ENCODE results near the gene FAM200B.

FAM200B gene

DNA sequence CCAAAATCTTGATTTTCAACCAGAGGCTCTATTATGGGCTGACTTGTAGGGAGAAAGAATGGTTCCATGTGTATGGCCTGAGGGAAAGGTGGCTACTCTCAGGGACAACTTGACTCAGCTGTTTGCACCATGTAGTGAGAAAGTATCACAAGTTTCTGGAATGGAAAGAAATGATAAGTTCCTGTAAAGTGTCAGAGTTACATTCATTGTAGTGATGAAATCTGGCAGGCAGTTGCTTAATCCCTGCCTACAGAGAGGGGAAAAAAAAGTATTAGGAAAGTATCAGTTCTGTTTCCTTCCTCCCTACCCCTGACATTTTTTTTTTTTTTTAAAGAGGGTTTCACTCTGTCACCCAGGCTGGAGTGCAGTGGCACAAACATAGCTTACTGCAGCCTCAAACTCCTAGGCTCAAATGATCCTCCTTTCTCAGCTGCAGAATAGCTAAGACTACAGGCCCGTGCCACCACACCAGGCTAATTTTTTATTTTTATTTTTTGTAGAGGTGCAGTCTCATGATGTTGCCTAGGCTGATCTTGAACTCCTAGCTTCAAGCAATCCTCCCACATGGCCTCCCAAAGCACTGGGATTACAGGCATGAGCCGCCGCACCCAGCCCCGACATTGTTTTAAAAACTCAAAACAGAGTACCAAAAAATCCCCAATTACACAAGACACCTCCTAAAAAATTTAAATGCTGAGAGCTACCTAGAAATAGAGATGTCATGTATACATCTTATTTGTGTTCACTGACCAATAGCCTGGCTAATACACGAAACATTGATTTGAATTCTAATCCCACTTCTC lies 21.7 kb upstream of the FAM200B start:
- Histone ChIP-seq H3K4me1 (ENCODE audit: insufficient read depth, low read length, poor library complexity, severe bottlenecking) (peaks cover 28% of the 10 kb centered on the region), H3K9me2 (replicated peaks; ENCODE audit: low read depth, low read length) (no peaks in the 10 kb centered on the region), H3F3A (ENCODE audit: low read depth) (no peaks in the 10 kb centered on the region), H3K9ac (ENCODE audit: low read depth, low read length, poor library complexity, severe bottlenecking) (peak overlapping the region; percentile 8), H3K4me3 (ENCODE audit: low read length, poor library complexity, severe bottlenecking) (no peak overlapping the region), H2AFZ (ENCODE audit: low read length) (no peak overlapping the region), H3K36me3 (ENCODE audit: insufficient read depth, low read length) (no peaks in the 10 kb centered on the region), H3K9me3 (ENCODE audit: insufficient read depth, low read depth, low read length) (no peaks in the 10 kb centered on the region), H3K79me2 (ENCODE audit: insufficient read depth, low read length) (peaks cover 12% of the 10 kb centered on the region; the same call in 1 of the 2 replicates), H4K20me1 (ENCODE audit: insufficient read depth, low read length, poor library complexity, severe bottlenecking) (no peaks in the 10 kb centered on the region), H3K27me3 (ENCODE audit: insufficient read depth, low read length, poor library complexity, severe bottlenecking) (no peaks in the 10 kb centered on the region), H3K4me2 (ENCODE audit: low read depth, low read length, poor library complexity, severe bottlenecking) (no peak overlapping the region)
- no peak for TF ChIP-seq EZH2phosphoT487 (IDR thresholded peaks at IDR 0.05; ENCODE audit: borderline replicate concordance)
- TF ChIP-seq, protein P1, sequence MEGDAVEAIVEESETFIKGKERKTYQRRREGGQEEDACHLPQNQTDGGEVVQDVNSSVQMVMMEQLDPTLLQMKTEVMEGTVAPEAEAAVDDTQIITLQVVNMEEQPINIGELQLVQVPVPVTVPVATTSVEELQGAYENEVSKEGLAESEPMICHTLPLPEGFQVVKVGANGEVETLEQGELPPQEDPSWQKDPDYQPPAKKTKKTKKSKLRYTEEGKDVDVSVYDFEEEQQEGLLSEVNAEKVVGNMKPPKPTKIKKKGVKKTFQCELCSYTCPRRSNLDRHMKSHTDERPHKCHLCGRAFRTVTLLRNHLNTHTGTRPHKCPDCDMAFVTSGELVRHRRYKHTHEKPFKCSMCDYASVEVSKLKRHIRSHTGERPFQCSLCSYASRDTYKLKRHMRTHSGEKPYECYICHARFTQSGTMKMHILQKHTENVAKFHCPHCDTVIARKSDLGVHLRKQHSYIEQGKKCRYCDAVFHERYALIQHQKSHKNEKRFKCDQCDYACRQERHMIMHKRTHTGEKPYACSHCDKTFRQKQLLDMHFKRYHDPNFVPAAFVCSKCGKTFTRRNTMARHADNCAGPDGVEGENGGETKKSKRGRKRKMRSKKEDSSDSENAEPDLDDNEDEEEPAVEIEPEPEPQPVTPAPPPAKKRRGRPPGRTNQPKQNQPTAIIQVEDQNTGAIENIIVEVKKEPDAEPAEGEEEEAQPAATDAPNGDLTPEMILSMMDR (conservative IDR thresholded peaks at IDR 0.05; ENCODE audit: low read length) = no peak

DNA sequence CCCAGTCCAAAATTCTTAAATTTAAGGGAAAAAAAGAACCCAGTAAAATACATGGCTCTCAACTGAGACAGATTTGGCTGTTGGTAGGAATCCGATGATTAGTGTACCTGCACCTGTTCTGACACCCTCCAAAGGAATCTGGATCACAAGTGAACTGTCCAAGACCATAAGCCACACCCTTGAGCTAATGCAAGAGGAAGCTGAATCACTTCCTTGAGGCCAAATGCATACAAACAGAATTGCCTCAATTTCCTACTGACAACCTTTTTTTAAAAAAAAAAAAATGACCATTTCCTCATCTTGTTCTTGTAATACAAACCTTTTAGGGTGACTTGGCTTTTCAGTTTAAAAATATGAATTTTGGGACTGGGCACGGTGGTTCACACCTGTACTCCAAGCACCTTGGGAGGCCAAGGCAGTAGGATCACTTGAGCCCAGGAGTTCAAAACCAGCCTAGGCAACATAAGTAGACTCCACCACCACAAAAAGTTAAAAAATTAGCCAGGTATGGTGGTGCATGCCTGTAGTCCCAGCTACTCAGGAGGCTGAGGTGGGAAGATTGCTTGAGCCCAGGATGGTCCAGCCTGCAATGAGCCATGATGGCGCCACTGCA lies 15.8 kb upstream of the FAM200B start:
- no peak overlapping the region for H2AFZ ChIP-seq (ENCODE audit: low read length)
- no peaks in the 10 kb centered on the region for H3K9me2 ChIP-seq (replicated peaks; ENCODE audit: low read depth, low read length)
- no peaks in the 10 kb centered on the region for H4K20me1 ChIP-seq (ENCODE audit: insufficient read depth, low read length, poor library complexity, severe bottlenecking)
- peak overlapping the region; percentile 22 for H3K9ac ChIP-seq (ENCODE audit: low read depth, low read length, poor library complexity, severe bottlenecking)
- H3F3A ChIP-seq (ENCODE audit: low read depth) = peaks cover 10% of the 10 kb centered on the region
- peak overlapping the region; percentile 44 for H3K4me3 ChIP-seq (ENCODE audit: low read length, poor library complexity, severe bottlenecking)
- H3K79me2 ChIP-seq (ENCODE audit: insufficient read depth, low read length) = no peaks in the 10 kb centered on the region
- H3K36me3 ChIP-seq (ENCODE audit: insufficient read depth, low read length) = no peaks in the 10 kb centered on the region
- H3K27me3 ChIP-seq (ENCODE audit: insufficient read depth, low read length, poor library complexity, severe bottlenecking) = no peaks in the 10 kb centered on the region
- peaks cover 51% of the 10 kb centered on the region for H3K4me1 ChIP-seq (ENCODE audit: insufficient read depth, low read length, poor library complexity, severe bottlenecking)
- TF ChIP-seq, protein P1 (conservative IDR thresholded peaks at IDR 0.05; ENCODE audit: low read length) = no peak
- TF ChIP-seq EZH2phosphoT487 (IDR thresholded peaks at IDR 0.05; ENCODE audit: borderline replicate concordance) = no peak
- H3K9me3 ChIP-seq (ENCODE audit: insufficient read depth, low read depth, low read length) = no peaks in the 10 kb centered on the region
- H3K4me2 ChIP-seq (ENCODE audit: low read depth, low read length, poor library complexity, severe bottlenecking) = peak overlapping the region; percentile 66

DNA sequence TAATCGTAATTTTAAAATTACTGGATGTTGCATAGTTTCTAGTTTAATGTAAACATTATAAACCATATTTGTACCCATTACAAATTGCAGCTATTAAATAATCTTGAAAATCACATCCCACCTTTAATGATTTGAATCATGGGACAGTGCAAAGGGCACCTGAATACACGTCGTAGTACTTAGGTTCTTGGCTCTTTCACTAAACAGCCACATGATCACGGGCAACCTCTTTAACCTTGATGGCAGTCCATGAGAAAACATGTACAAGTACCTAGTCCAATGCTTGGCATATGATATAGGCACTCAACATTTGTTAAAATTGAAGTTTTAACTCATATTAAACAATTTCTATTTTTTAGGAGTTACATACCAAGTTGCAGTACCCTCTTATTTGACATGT lies 14.6 kb upstream of the FAM200B start:
- Histone ChIP-seq H3K9me3 (ENCODE audit: insufficient read depth, low read depth, low read length) (no peaks in the 10 kb centered on the region), H3K4me1 (ENCODE audit: insufficient read depth, low read length, poor library complexity, severe bottlenecking) (peaks cover 63% of the 10 kb centered on the region), H3K36me3 (ENCODE audit: insufficient read depth, low read length) (no peaks in the 10 kb centered on the region), H3K9ac (ENCODE audit: low read depth, low read length, poor library complexity, severe bottlenecking) (no peak overlapping the region), H3K9me2 (replicated peaks; ENCODE audit: low read depth, low read length) (no peaks in the 10 kb centered on the region), H2AFZ (ENCODE audit: low read length) (no peak overlapping the region), H3K27me3 (ENCODE audit: insufficient read depth, low read length, poor library complexity, severe bottlenecking) (no peaks in the 10 kb centered on the region), H3K4me2 (ENCODE audit: low read depth, low read length, poor library complexity, severe bottlenecking) (no peak overlapping the region), H3K4me3 (ENCODE audit: low read length, poor library complexity, severe bottlenecking) (no peak overlapping the region), H3F3A (ENCODE audit: low read depth) (peaks cover 22% of the 10 kb centered on the region), H3K79me2 (ENCODE audit: insufficient read depth, low read length) (peaks cover 4% of the 10 kb centered on the region), H4K20me1 (ENCODE audit: insufficient read depth, low read length, poor library complexity, severe bottlenecking) (no peaks in the 10 kb centered on the region)
- no peak for TF ChIP-seq EZH2phosphoT487 (IDR thresholded peaks at IDR 0.05; ENCODE audit: borderline replicate concordance)
- TF ChIP-seq, protein P1 (conservative IDR thresholded peaks at IDR 0.05; ENCODE audit: low read length) = no peak

All from Loucy (cell line).